ENCODE measurements around the gene KIF4A.

Gene KIF4A

DNA sequence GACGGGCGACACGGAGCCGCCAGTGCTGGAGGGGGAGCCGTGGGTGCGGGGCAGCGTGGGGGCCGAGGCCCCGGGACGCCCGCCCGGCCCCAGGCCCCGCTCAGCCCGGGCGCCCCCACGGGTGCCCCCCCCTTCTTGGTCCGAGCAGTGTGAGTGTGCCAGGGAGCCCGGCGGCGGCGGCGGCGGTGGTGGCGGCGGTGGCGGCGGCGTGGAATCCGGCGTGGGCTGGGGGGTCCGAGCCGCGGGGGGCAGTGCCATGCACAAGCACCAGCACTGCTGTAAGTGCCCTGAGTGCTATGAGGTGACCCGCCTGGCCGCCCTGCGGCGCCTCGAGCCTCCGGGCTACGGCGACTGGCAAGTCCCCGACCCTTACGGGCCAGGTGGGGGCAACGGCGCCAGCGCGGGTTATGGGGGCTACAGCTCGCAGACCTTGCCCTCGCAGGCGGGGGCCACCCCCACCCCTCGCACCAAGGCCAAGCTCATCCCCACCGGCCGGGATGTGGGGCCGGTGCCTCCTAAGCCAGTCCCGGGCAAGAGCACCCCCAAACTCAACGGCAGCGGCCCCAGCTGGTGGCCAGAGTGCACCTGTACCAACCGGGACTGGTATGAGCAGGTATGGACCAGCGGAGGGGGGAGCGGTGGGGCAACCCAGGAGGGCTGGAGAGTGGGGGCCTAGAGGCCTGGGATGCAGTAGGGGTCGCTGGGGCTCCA is 155.2 kb downstream of the KIF4A start:
- no peak for TF ChIP-seq YY1 (IDR thresholded peaks at IDR 0.05; ENCODE audit: low read depth)

DNA sequence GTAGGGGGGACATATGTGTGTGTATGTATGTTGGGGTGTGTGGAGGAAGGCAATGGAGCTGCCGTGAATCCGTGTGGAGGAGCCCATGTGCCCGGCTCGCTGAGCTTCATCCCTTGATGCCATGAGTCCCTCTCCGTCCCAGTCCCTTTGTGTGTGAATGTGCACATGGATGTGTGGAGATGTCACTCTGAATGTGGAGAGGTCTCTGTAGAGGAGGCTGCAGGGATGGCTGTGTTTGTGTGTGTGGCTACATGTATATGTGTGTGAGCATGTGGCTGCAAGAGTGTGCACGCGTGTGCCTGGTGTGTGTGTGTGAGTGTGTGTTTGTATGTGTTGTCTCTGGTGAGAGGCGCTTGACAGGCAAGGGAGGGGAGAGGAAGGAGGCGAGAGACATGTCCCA is 156.0 kb downstream of the KIF4A start:
- TF ChIP-seq TAF1 (IDR thresholded peaks at IDR 0.05; ENCODE audit: low read depth) (no peak), FOXM1 (IDR thresholded peaks at IDR 0.05; ENCODE audit: borderline replicate concordance, low read depth) (no peak), ZBTB7A (IDR thresholded peaks at IDR 0.05; ENCODE audit: low read depth) (no peak), EGR1 (IDR thresholded peaks at IDR 0.05) (no peak), CEBPB (IDR thresholded peaks at IDR 0.05) (no peak), NFIC (IDR thresholded peaks at IDR 0.05) (no peak), YY1 (IDR thresholded peaks at IDR 0.05; ENCODE audit: low read depth) (no peak), RAD21 (IDR thresholded peaks at IDR 0.05; ENCODE audit: low read depth) (no peak), TEAD4 (IDR thresholded peaks at IDR 0.05) (no peak), USF1 (IDR thresholded peaks at IDR 0.05) (no peak)
- TF ChIP-seq, protein P1, sequence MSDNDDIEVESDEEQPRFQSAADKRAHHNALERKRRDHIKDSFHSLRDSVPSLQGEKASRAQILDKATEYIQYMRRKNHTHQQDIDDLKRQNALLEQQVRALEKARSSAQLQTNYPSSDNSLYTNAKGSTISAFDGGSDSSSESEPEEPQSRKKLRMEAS (IDR thresholded peaks at IDR 0.05) = no peak

- TF ChIP-seq RAD21 (IDR thresholded peaks at IDR 0.05; ENCODE audit: low read depth) = no peak
- no peak for TF ChIP-seq USF1 (IDR thresholded peaks at IDR 0.05)
- no peak for TF ChIP-seq EP300 (IDR thresholded peaks at IDR 0.05; ENCODE audit: borderline replicate concordance)
- no peak for TF ChIP-seq YY1 (IDR thresholded peaks at IDR 0.05; ENCODE audit: low read depth)
- TF ChIP-seq, protein P1 (IDR thresholded peaks at IDR 0.05) = no peak
- no peak for TF ChIP-seq ZBTB7A (IDR thresholded peaks at IDR 0.05; ENCODE audit: low read depth)
- no peak for TF ChIP-seq TAF1 (IDR thresholded peaks at IDR 0.05; ENCODE audit: low read depth)
- TF ChIP-seq TCF12 (IDR thresholded peaks at IDR 0.05; ENCODE audit: low read depth) = no peak
- TF ChIP-seq REST (IDR thresholded peaks at IDR 0.05; ENCODE audit: low read depth) = no peak
- no peak for TF ChIP-seq EGR1 (IDR thresholded peaks at IDR 0.05)
- no peak for TF ChIP-seq FOXM1 (IDR thresholded peaks at IDR 0.05; ENCODE audit: borderline replicate concordance, low read depth)
- TF ChIP-seq CREB1 (IDR thresholded peaks at IDR 0.05; ENCODE audit: low read depth) = no peak
- no peak for TF ChIP-seq NFIC (IDR thresholded peaks at IDR 0.05)
- TF ChIP-seq TEAD4 (IDR thresholded peaks at IDR 0.05) = no peak
- no peak for TF ChIP-seq CEBPB (IDR thresholded peaks at IDR 0.05)
Observed at GRCh38 chrX:70446380-70447350, 156.8 kb downstream of the KIF4A start.

GRCh38 chrX:70449457-70449966 is 159.6 kb downstream of the KIF4A start:
- TF ChIP-seq CREB1 (IDR thresholded peaks at IDR 0.05; ENCODE audit: low read depth) (no peak), CEBPB (IDR thresholded peaks at IDR 0.05) (no peak), YY1 (IDR thresholded peaks at IDR 0.05; ENCODE audit: low read depth) (no peak), ZBTB7A (IDR thresholded peaks at IDR 0.05; ENCODE audit: low read depth) (no peak), RAD21 (IDR thresholded peaks at IDR 0.05; ENCODE audit: low read depth) (no peak), TCF12 (IDR thresholded peaks at IDR 0.05; ENCODE audit: low read depth) (no peak), USF1 (IDR thresholded peaks at IDR 0.05) (no peak), FOXM1 (IDR thresholded peaks at IDR 0.05; ENCODE audit: borderline replicate concordance, low read depth) (no peak), TAF1 (IDR thresholded peaks at IDR 0.05; ENCODE audit: low read depth) (no peak), NFIC (IDR thresholded peaks at IDR 0.05) (no peak), EP300 (IDR thresholded peaks at IDR 0.05; ENCODE audit: borderline replicate concordance) (no peak), TEAD4 (IDR thresholded peaks at IDR 0.05) (no peak)
- TF ChIP-seq, protein P1 (IDR thresholded peaks at IDR 0.05) = no peak

GRCh38 chrX:70452143-70452733 is 162.3 kb downstream of the KIF4A start:
- peak; percentile 34; the same call in 1 of the 2 replicates for TF ChIP-seq EP300 (IDR thresholded peaks at IDR 0.05; ENCODE audit: borderline replicate concordance)
- TF ChIP-seq FOXM1 (IDR thresholded peaks at IDR 0.05; ENCODE audit: borderline replicate concordance, low read depth) = no peak
- TF ChIP-seq EGR1 (IDR thresholded peaks at IDR 0.05) = no peak
- TF ChIP-seq CEBPB (IDR thresholded peaks at IDR 0.05) = no peak
- no peak for TF ChIP-seq CREB1 (IDR thresholded peaks at IDR 0.05; ENCODE audit: low read depth)
- no peak; the same call in 1 of the 2 replicates for TF ChIP-seq RAD21 (IDR thresholded peaks at IDR 0.05; ENCODE audit: low read depth)
- TF ChIP-seq TCF12 (IDR thresholded peaks at IDR 0.05; ENCODE audit: low read depth) = 0 out of 2 replicates have a peak, but pooled peaks have one; percentile 15
- no peak for TF ChIP-seq REST (IDR thresholded peaks at IDR 0.05; ENCODE audit: low read depth)
- peak; percentile 58 for TF ChIP-seq NFIC (IDR thresholded peaks at IDR 0.05)
- no peak for TF ChIP-seq TAF1 (IDR thresholded peaks at IDR 0.05; ENCODE audit: low read depth)
- TF ChIP-seq, protein P1 (IDR thresholded peaks at IDR 0.05) = 0 out of 2 replicates have a peak, but pooled peaks have one; percentile 29
- TF ChIP-seq YY1 (IDR thresholded peaks at IDR 0.05; ENCODE audit: low read depth) = no peak

Data from Ishikawa (cell line).